Mesenchymal stem cell (in vitro differentiated cells and primary cell): ENCODE measurements around the gene SNX6.
"Not testable (repeated sequence)": the region's sequence is repeated elsewhere in the genome, so short reads cannot be mapped to it uniquely, and the experiment has no call there.

Source experiments
- DNase-seq: peaks from one replicate; pipeline ENCODE4 v3.0.0-alpha.2; 2013
- H2AFZ ChIP-seq: one replicate; pipeline ENCODE4 v1.6.1; 2013; ENCODE audit warnings: low read depth, mild to moderate bottlenecking, control low read depth, inconsistent platforms, low read length, moderate library complexity
- H2AK5ac ChIP-seq: 2 replicates; pipeline ENCODE4 v1.6.1; 2013; ENCODE audit warnings: low read length, moderate library complexity, mild to moderate bottlenecking, inconsistent platforms; ENCODE audit not compliant: severe bottlenecking
- H2BK120ac ChIP-seq: one replicate; pipeline ENCODE4 v1.6.1; 2013; ENCODE audit warnings: low read depth, mild to moderate bottlenecking, inconsistent platforms, low read length, moderate library complexity
- H2BK12ac ChIP-seq, 2 experiments: one replicate each; pipeline ENCODE4 v1.6.1; 2013; ENCODE audit warnings: inconsistent platforms in 2 of 2, low read length in 2 of 2, mild to moderate bottlenecking in 2 of 2, moderate library complexity in 2 of 2, control low read depth in 1 of 2
- H2BK15ac ChIP-seq: one replicate; pipeline ENCODE4 v1.6.1; 2013; ENCODE audit warnings: mild to moderate bottlenecking, low read depth, inconsistent platforms; ENCODE audit not compliant: poor library complexity, severe bottlenecking
- H2BK5ac ChIP-seq: 2 replicates; pipeline ENCODE4 v1.6.1; 2013; ENCODE audit warnings: low read depth, mild to moderate bottlenecking, low read length, control low read depth, inconsistent platforms; ENCODE audit not compliant: poor library complexity, severe bottlenecking
- H3K14ac ChIP-seq, 2 experiments: one replicate each; pipeline ENCODE4 v1.6.1; 2013; ENCODE audit warnings: inconsistent platforms in 2 of 2, low read length in 2 of 2, control low read depth in 1 of 2, mild to moderate bottlenecking in 1 of 2, moderate library complexity in 1 of 2
- H3K18ac ChIP-seq, 2 experiments: one replicate each; pipeline ENCODE4 v1.6.1; 2013; ENCODE audit warnings: inconsistent platforms in 2 of 2, low read length in 2 of 2, control low read depth in 1 of 2, low read depth in 1 of 2, mild to moderate bottlenecking in 1 of 2
- H3K23ac ChIP-seq, 2 experiments: one replicate each; pipeline ENCODE4 v1.6.1; 2013; ENCODE audit warnings: inconsistent platforms in 2 of 2, low read length in 2 of 2, mild to moderate bottlenecking in 2 of 2, moderate library complexity in 2 of 2, control low read depth in 1 of 2
- H3K27ac ChIP-seq: 2 replicates; pipeline ENCODE4 v1.5.1; 2013; ENCODE audit warnings: mild to moderate bottlenecking, moderate library complexity, low read length, control low read depth, inconsistent platforms; ENCODE audit not compliant: poor library complexity, severe bottlenecking
- H3K27me3 ChIP-seq, 2 experiments: 2 replicates each; pipeline versions ENCODE4 v1.6.1 to v1.7.0; 2013; ENCODE audit warnings: low read length in 2 of 2, mild to moderate bottlenecking in 2 of 2, moderate library complexity in 2 of 2, control low read depth in 1 of 2, inconsistent platforms in 1 of 2; ENCODE audit not compliant: control insufficient read depth in 1 of 2, insufficient read depth in 1 of 2
- H3K36me3 ChIP-seq, 2 experiments: 2 replicates each; pipeline versions ENCODE4 v1.6.1 to v1.7.0; 2013; ENCODE audit warnings: low read length in 2 of 2, control low read depth in 1 of 2, inconsistent platforms in 1 of 2, low read depth in 1 of 2, mild to moderate bottlenecking in 1 of 2; ENCODE audit not compliant: insufficient read depth in 2 of 2, control insufficient read depth in 1 of 2
- H3K4ac ChIP-seq, 2 experiments: one replicate each; pipeline ENCODE4 v1.6.1; 2013; ENCODE audit warnings: inconsistent platforms in 2 of 2, low read length in 2 of 2, mild to moderate bottlenecking in 2 of 2, moderate library complexity in 2 of 2, control low read depth in 1 of 2, low read depth in 1 of 2
- H3K4me1 ChIP-seq: 2 replicates; pipeline ENCODE4 v1.6.1; 2013; ENCODE audit warnings: low read depth, low read length, control low read depth; ENCODE audit not compliant: control insufficient read depth, insufficient read depth
- H3K4me2 ChIP-seq: 2 replicates; pipeline ENCODE4 v1.6.1; 2013; ENCODE audit warnings: low read length, mild to moderate bottlenecking, inconsistent platforms; ENCODE audit not compliant: poor library complexity, severe bottlenecking
- H3K4me3 ChIP-seq, 2 experiments: 2 replicates each; pipeline versions ENCODE4 v1.5.1 to v1.7.0; 2013; ENCODE audit warnings: low read length in 2 of 2, mild to moderate bottlenecking in 2 of 2, control low read depth in 1 of 2, low read depth in 1 of 2; ENCODE audit not compliant: insufficient read depth in 1 of 2
- H3K79me1 ChIP-seq: replicated peaks from 2 replicates; pipeline ENCODE4 v1.6.1; 2013; ENCODE audit warnings: mild to moderate bottlenecking, control low read depth, low read length, inconsistent platforms; ENCODE audit not compliant: poor library complexity, severe bottlenecking
- H3K9ac ChIP-seq: 2 replicates; pipeline ENCODE4 v1.7.0; 2013; ENCODE audit warnings: mild to moderate bottlenecking, low read length, moderate library complexity
- H3K9me3 ChIP-seq: 2 replicates; pipeline ENCODE4 v1.7.0; 2013; ENCODE audit warnings: mild to moderate bottlenecking, low read length; ENCODE audit not compliant: control insufficient read depth
- H4K8ac ChIP-seq: one replicate; pipeline ENCODE4 v1.6.1; 2013; ENCODE audit warnings: inconsistent platforms, mild to moderate bottlenecking, low read length, moderate library complexity
- H4K91ac ChIP-seq: one replicate; pipeline ENCODE4 v1.6.1; 2013; ENCODE audit warnings: mild to moderate bottlenecking, low read length, inconsistent platforms
- WGBS: methylation state at CpG from one replicate; pipeline ENCODE4 v1.1.7; 2013; ENCODE audit warnings: mixed read lengths; 5-methylcytosine and 5-hydroxymethylcytosine counted together

Gene SNX6

DNA sequence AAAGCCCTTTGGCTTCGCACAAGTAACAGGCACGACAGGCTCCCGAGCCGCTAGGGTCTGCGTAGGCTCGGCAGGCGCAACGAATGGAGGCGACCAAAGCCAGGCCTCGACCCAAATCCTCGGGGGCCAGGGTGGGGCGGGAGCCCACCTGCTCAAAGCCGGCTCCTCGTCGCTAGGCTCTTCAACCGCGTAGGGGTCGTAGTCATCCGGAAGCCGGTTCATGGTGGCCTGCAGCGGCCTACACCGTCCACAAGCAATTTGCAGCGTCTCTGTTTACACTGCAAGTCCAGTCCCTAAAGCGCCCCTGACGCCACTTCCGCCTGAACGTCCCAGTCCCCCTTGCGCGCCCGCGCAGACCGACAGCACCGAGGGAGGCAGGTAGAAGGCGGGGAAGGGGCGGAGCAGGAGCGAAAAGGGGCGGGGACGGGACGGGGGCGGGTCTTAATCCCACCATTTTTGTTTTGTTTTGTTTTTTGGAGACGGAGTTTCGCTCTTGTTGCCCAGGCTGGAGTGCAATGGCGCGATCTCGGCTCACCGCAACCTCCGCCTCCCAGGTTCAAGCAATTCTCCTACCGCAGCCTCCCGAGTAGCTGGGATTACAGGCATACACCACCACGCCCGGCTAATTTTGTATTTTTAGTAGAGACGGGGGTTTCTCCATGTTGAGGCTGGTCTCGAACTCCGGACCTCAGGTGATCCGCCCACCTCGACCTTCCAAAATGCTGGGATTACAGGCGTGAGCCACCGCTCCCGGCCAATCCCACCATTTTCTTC, 90.4 kb downstream of the SNX6 start, which contains the start of gene EAPP:
TSS of gene EAPP (minus strand) at position 295 of the 774 bp plus-strand sequence. CDS start at position 222, 73 bp downstream.
- Histone ChIP-seq H2AFZ (peak within 1 kb of the TSS; percentile 96), H3K18ac (peak within 1 kb of the TSS; percentile 23 to 98), H2BK15ac (no peak within 1 kb of the TSS), H2BK12ac (peak within 1 kb of the TSS in 1 of 2 experiments; percentile 31), H3K9me3 (no peaks in the 10 kb centered on the region), H3K4me2 (peak within 1 kb of the TSS; percentile 46), H4K91ac (peak within 1 kb of the TSS; percentile 78), H3K4me3 (peak within 1 kb of the TSS; percentile 74 to 92), H3K27ac (peak within 1 kb of the TSS; percentile 89), H3K36me3 (peaks cover 5 to 15% of the 10 kb centered on the region in 2 experiments), H2AK5ac (peak within 1 kb of the TSS; percentile 89), H4K8ac (peak within 1 kb of the TSS; percentile 81), H3K9ac (peak within 1 kb of the TSS; percentile 99), H3K14ac (peak within 1 kb of the TSS in 1 of 2 experiments; percentile 78), H3K27me3 (no peaks in the 10 kb centered on the region), H2BK5ac (peak within 1 kb of the TSS; percentile 22), H3K23ac (peak within 1 kb of the TSS in 1 of 2 experiments; percentile 93), H3K4ac (peak within 1 kb of the TSS; percentile 7 to 95), H2BK120ac (no peak within 1 kb of the TSS), H3K4me1 (peaks cover 6% of the 10 kb centered on the region), H3K79me1 (peaks cover 1% of the 10 kb centered on the region)
- 10% methylated on average over 49 of the region's 59 CpGs for WGBS
- peak; percentile 98 for DNase-seq

DNA sequence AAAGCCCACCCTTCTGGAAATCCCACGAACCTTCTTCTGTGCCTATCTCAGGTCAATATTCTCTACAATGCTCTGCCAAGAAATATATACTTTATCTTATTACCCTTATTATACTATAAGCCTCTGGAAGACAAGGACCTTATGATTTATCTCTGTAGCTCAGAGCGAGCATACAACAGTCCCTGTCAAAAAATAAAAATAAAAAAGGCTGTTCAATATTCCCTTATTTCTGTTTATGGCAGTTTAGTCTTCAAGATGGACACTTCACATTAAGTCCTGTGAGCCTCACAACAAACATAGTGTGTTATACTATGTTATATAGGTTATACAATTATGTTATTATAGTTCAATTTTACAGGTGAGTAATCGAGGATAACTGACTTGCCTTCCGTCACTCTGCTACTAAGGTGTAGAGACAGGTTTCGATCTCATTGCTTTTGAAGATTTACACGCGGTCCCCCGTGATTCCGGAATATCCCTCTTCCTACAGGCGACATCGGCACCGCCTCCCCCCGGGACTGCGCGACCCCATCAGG, 91.0 kb downstream of the SNX6 start:
- Histone ChIP-seq H3K4ac (peak overlapping the region; percentile 7 to 95), H3K4me1 (peaks cover 6% of the 10 kb centered on the region), H2BK5ac (peak overlapping the region; percentile 22), H3K9me3 (no peaks in the 10 kb centered on the region), H3K9ac (peak overlapping the region; percentile 99), H3K23ac (peak overlapping the region in 1 of 2 experiments; percentile 93), H3K4me3 (peak overlapping the region; percentile 74 to 92), H3K79me1 (peaks cover 1% of the 10 kb centered on the region), H3K18ac (peak overlapping the region; percentile 23 to 98), H4K91ac (peak overlapping the region; percentile 45), H2AFZ (peak overlapping the region; percentile 96), H2BK12ac (peak overlapping the region in 1 of 2 experiments; percentile 31), H2AK5ac (no peak overlapping the region), H3K4me2 (peak overlapping the region; percentile 46), H3K14ac (peak overlapping the region in 1 of 2 experiments; percentile 78), H2BK15ac (no peak overlapping the region), H3K27me3 (no peaks in the 10 kb centered on the region), H3K36me3 (peaks cover 8 to 22% of the 10 kb centered on the region in 2 experiments), H3K27ac (peak overlapping the region; percentile 89), H2BK120ac (no peak overlapping the region), H4K8ac (peak overlapping the region; percentile 81)
- DNase-seq = no peak
- 11% methylated on average over 14 of the region's 15 CpGs for WGBS

DNA sequence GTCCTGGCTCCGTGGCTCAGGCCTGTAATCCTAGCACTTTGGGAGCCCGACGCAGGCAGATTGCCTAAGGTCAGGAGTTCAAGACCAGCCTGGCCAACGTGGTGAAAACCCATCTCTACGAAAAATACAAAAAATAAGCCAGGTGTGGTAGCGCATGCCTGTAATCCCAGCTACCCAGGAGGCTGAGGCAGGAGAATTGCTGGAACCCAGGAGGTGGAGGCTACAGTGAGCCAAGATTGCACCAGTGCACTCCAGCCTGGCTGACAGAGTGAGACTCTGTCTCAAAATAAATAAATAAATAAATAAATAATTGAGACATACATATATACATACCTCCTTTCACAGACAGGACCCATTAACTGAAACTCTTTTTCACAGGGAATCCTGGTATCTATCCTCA, 91.9 kb downstream of the SNX6 start:
- H2AFZ ChIP-seq, H3K14ac ChIP-seq, H4K8ac ChIP-seq, H3K18ac ChIP-seq, H2BK12ac ChIP-seq, H2BK120ac ChIP-seq, H3K9me3 ChIP-seq, H3K79me1 ChIP-seq, DNase-seq, H3K4me1 ChIP-seq, H2BK15ac ChIP-seq, H3K23ac ChIP-seq, H2AK5ac ChIP-seq, H3K27me3 ChIP-seq, H4K91ac ChIP-seq, H3K4ac ChIP-seq, H2BK5ac ChIP-seq: not testable (repeated sequence)
- H3K36me3 ChIP-seq = peaks cover 8 to 30% of the 10 kb centered on the region in 2 experiments
- H3K4me2 ChIP-seq = peak overlapping the region; percentile 29
- H3K27ac ChIP-seq = peak overlapping the region; percentile 89
- 96% methylated on average over 6 of the region's 6 CpGs for WGBS
- peak overlapping the region; percentile 99 for H3K9ac ChIP-seq
- peak overlapping the region in 1 of 2 experiments; percentile 92 for H3K4me3 ChIP-seq

DNA sequence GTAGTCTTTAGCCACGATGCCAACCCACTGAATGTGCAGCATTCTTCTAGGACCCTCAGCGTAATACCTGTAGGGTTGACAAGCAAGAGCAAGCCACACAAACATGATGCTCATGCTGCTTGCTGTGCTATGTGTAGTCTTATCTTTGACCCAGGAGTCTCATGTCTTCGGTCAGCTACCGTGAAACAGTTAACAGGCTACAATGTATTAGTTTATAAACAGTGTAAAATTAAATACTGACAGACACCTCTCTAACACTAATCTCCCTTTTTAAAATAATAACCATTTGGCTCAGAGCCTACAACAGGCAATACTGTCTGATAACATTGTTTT, 92.3 kb downstream of the SNX6 start:
- H3K36me3 ChIP-seq = peaks cover 13 to 33% of the 10 kb centered on the region in 2 experiments
- peaks cover 6% of the 10 kb centered on the region for H3K4me1 ChIP-seq
- no peak overlapping the region for H3K23ac ChIP-seq
- H2BK5ac ChIP-seq = peak overlapping the region; percentile 31
- H2AFZ ChIP-seq = no peak overlapping the region
- H3K9me3 ChIP-seq = no peaks in the 10 kb centered on the region
- DNase-seq = no peak
- peaks cover 1% of the 10 kb centered on the region for H3K79me1 ChIP-seq
- H2BK15ac ChIP-seq = no peak overlapping the region
- H3K27ac ChIP-seq = peak overlapping the region; percentile 89
- no peak overlapping the region for H4K8ac ChIP-seq
- no peak overlapping the region for H4K91ac ChIP-seq
- no peak overlapping the region for H3K4ac ChIP-seq
- H2BK12ac ChIP-seq = no peak overlapping the region
- H2AK5ac ChIP-seq = peak overlapping the region; percentile 33
- peak overlapping the region in 1 of 2 experiments; percentile 92 for H3K4me3 ChIP-seq
- H3K9ac ChIP-seq = peak overlapping the region; percentile 99
- H3K14ac ChIP-seq = no peak overlapping the region
- H2BK120ac ChIP-seq = no peak overlapping the region
- H3K4me2 ChIP-seq = no peak overlapping the region
- H3K18ac ChIP-seq = no peak overlapping the region
- 98% methylated on average over 2 of the region's 4 CpGs for WGBS
- no peaks in the 10 kb centered on the region for H3K27me3 ChIP-seq
